NCI-H187 treated with DMSO at 0.1 percent for 48 hours (cell line): ENCODE results near the gene PATL2.
"Not testable (repeated sequence)": the region's sequence is repeated elsewhere in the genome, so short reads cannot be mapped to it uniquely, and the experiment has no call there.

Experiments
- DNase-seq: peaks from one replicate; lab custom pipeline; 2025; lab: John Stamatoyannopoulos, UW

Gene PATL2

DNA sequence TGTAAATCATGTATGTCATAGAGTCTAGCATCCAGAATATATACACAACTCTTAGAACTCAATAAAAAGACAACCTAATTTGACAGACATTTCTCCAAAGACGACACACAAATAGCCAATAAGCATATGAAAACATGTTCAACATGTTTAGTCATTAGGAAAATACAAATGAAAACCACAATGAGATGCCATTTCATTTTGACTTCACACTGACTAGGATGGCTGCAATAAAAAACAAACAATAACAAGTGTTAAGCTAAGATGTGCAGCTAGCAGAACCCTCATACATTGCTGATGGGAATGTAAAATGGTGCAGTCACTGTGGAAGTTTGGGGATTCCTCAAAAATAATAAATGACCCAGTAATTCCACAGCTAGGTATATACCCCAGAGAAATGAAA is 64.1 kb downstream of the PATL2 start:
- DNase-seq: no peak

- no peak for DNase-seq
Measured at GRCh38 chr15:44646460-44646859, 64.7 kb downstream of the PATL2 start.

DNA sequence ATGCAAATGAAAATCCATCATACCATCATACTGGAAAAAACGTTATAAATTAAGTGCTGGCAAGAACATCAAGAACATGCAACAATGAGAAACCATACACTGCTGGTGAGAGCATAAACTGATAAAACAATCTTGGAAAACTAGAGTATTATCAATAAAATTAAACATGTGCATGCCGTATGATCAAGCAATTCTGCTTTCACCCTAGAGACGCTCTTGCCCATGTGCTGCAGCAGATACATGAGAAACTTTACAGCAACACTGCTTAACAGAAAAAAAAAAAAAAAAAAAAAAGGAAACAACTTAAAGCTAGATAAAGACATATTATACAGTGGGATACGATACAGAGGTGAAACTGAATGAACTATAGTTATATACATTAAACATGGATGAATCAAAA is 69.5 kb downstream of the PATL2 start:
- DNase-seq: no peak

DNA sequence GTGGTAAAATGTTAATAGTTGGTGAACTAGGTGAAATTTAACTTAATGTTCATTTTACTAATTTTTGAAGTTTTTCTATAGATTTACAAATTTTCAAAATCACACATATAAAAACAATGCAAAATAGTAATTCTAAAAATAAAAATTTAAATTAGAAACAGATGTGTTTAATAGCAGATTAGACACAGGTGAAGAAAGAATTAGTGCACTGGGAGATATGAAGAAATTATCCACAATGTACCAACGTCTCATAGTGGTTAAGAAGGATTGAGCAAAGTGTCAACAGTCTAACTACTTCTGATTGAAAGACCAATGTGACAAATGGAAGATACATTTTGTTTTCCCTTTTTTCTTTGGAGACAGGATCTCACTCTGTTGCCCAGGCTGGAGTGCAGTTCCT is 74.1 kb downstream of the PATL2 start:
- no peak for DNase-seq

DNA sequence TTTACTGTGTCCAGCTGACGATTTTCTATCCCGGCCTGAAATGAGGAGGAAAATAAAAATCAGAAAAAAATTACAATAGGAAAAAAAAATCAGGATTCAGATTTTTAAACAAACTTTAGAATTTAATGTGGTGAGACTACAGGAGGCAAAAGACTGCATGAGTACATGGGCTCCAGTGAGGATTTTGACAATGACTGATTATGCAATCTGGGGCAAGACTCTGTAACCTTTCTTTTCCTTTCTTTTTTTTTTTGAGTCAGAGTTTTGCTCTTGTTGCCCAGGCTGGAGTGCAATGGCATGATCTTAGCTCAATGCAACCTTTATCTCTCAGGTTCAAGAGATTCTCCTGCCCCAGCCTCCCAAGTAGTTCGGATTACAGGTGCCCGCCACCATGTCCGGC is 77.5 kb downstream of the PATL2 start:
- no peak for DNase-seq

DNA sequence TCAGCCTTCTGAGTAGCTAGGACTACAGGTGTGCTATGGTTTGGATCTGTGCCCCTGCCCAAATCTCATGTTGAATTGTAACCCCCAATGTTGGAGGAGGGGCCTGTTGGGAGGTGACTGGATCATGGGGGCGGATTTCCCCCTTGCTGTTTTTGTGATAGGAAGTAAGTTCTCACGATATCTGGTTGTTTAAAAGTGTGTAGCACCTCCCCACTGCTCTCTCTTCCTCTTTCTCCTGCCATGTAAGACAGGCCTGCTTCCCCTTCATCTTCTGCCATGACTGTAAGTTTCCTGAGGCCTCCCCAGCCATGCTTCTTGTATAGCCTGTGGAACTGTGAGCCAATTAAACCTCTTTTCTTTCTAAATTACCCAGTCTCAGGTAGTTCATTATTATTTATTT is 85.8 kb downstream of the PATL2 start:
- not testable (repeated sequence) for DNase-seq

DNA sequence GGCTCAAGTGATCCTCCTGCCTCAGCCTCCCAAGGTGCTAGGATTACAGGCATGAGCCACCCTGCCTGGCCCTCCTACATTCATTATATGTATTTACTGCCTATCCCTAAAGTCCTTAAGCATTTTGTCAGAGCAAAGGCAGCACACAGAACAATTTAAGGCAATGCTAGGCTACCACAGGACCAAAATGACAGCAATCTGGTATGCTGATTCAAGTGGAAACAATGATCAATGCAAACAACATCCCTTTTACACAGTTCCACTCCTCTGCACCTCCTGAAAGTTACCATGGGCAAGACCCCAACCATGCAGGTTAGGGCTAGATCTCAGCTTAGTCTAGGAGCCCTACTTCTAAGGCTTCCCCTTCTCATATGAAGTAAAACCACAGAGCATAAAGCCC is 87.9 kb downstream of the PATL2 start:
- DNase-seq: no peak

DNA sequence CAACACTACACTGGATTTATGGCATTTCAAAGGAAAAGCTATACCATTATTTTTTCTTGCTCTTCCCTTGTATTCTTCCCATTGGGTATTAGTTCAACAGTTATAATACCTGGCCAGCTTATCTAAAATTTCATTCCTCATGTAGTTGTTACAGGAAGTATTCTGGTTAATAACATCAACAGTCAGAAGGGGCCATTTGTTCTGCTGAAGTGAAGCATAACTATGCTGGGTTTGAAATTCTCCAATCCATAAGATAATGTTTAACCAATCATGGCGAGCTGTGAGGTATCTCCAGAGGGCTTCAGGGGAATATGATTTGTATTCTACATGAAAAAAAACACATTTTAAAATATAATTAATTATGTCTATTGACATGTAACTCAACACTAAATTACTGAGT is 91.0 kb downstream of the PATL2 start:
- DNase-seq: no peak

DNA sequence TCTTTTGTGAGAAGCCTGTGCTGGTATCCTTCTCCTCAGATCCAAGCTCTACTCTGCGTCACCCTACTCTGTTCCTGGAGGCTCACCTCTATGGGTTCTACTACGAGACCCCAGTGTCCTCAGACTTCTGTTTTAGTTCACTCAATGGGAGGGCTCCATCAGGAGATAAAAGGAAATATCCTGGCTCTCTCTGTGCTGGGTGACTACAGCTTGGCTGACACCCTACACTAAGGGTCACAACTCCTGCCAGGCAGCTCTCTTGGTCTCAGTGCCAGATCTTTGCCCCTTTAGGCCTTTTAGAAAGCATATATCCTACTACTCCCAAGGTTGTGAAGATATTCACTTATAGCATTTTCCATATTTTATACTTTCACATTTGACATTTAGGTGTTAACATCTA is 94.1 kb downstream of the PATL2 start:
- DNase-seq: no peak
